NK-92 treated with Interleukin-12 subunit alpha and Interleukin-12 subunit beta, amount 100 ng/mL, for 24 hours (cell line): ENCODE measurements around the gene TRERF1.
A peak's percentile ranks its signal among the peaks of the same experiment; 100 is the strongest.

Experiments
- DNase-seq: peaks from one replicate; lab custom pipeline; 2025; lab: John Stamatoyannopoulos, UW

Gene TRERF1

GRCh38 chr6:42423244-42423643, 28.5 kb downstream of the TRERF1 start:
- no peak for DNase-seq

GRCh38 chr6:42420741-42421140, 31.0 kb downstream of the TRERF1 start:
- no peak for DNase-seq

- no peak for DNase-seq
Observed at GRCh38 chr6:42419490-42420280, 32.0 kb downstream of the TRERF1 start.

- peak; percentile 14 for DNase-seq
Observed at GRCh38 chr6:42418724-42419123, 33.0 kb downstream of the TRERF1 start.

GRCh38 chr6:42417641-42418112, 34.0 kb downstream of the TRERF1 start:
- DNase-seq, result peak; percentile 83

GRCh38 chr6:42411406-42411805, 40.3 kb downstream of the TRERF1 start:
- DNase-seq, result no peak

GRCh38 chr6:42410861-42411260, 40.9 kb downstream of the TRERF1 start:
- no peak for DNase-seq

- no peak for DNase-seq
Observed at GRCh38 chr6:42409581-42409980, 42.1 kb downstream of the TRERF1 start.

- DNase-seq, result no peak
Observed at GRCh38 chr6:42407379-42407778, 44.3 kb downstream of the TRERF1 start.

GRCh38 chr6:42406306-42407280, 45.1 kb downstream of the TRERF1 start:
- DNase-seq, result no peak

- no peak for DNase-seq
Observed at GRCh38 chr6:42405021-42405420, 46.7 kb downstream of the TRERF1 start.

GRCh38 chr6:42404484-42404883, 47.2 kb downstream of the TRERF1 start:
- DNase-seq, result no peak

- no peak for DNase-seq
Observed at GRCh38 chr6:42403831-42404230, 47.9 kb downstream of the TRERF1 start.

GRCh38 chr6:42403421-42403820, 48.3 kb downstream of the TRERF1 start:
- DNase-seq, result no peak

- no peak for DNase-seq
Observed at GRCh38 chr6:42402184-42402583, 49.5 kb downstream of the TRERF1 start.

- no peak for DNase-seq
Observed at GRCh38 chr6:42401613-42401951, 50.1 kb downstream of the TRERF1 start.

GRCh38 chr6:42400886-42401612, 50.7 kb downstream of the TRERF1 start:
- no peak for DNase-seq

- DNase-seq, result no peak
Observed at GRCh38 chr6:42400061-42400760, 51.5 kb downstream of the TRERF1 start.

- DNase-seq, result no peak
Observed at GRCh38 chr6:42396720-42397119, 55.0 kb downstream of the TRERF1 start.

- no peak for DNase-seq
Observed at GRCh38 chr6:42394881-42395620, 56.7 kb downstream of the TRERF1 start.

- DNase-seq, result no peak
Observed at GRCh38 chr6:42394151-42394550, 57.6 kb downstream of the TRERF1 start.
